ENCODE data around the gene HMX1. TPM values are rescaled to one million over a fixed set of nuclear protein-coding genes. Genes with fewer than 3 reads are reported as not detected.

HMX1 gene
- total and polyA plus RNA-seq, 2 experiments from 2014 or later, result not detected

GRCh38 chr4:8864912-8865680 lies 6.5 kb downstream of the HMX1 start:
- Histone ChIP-seq H3K27ac (no peak overlapping the region), H3K36me3 (ENCODE audit: low read depth) (no peaks in the 10 kb centered on the region), H3K9me2 (ENCODE audit: insufficient read depth) (no peaks in the 10 kb centered on the region), H3K9me3 (ENCODE audit: low read depth) (no peaks in the 10 kb centered on the region), H3K4me2 (ENCODE audit: unreplicated experiment) (no peak overlapping the region), H3K4me1 (ENCODE audit: insufficient read depth) (no peaks in the 10 kb centered on the region), H3F3A (ENCODE audit: insufficient read depth) (no peaks in the 10 kb centered on the region), H3K9ac (no peak overlapping the region), H2AFZ (no peak overlapping the region), H3K4me3 (no peak overlapping the region), H4K20me1 (ENCODE audit: insufficient read depth) (no peaks in the 10 kb centered on the region), H3K27me3 (replicated peaks; ENCODE audit: insufficient read depth) (peaks cover 38% of the 10 kb centered on the region), H3K79me2 (ENCODE audit: insufficient read depth) (no peaks in the 10 kb centered on the region)
- in situ Hi-C loops (cut with MboI), result no loop called here
- 72 to 77% methylated on average over 31 to 32 of the region's 32 CpGs for WGBS, 2 experiments (ENCODE audit: low coverage in 1 of 2, low lambda C conversion rate in 2 of 2, missing lambda C conversion rate in 2 of 2)
- TF ChIP-seq EZH2 (IDR thresholded peaks at IDR 0.05; ENCODE audit: insufficient read depth, poor library complexity, severe bottlenecking), result no peak
- TF ChIP-seq EZH2phosphoT487 (IDR thresholded peaks at IDR 0.05; ENCODE audit: insufficient read depth, low read depth), result no peak
- no peak for DNase-seq

DNA sequence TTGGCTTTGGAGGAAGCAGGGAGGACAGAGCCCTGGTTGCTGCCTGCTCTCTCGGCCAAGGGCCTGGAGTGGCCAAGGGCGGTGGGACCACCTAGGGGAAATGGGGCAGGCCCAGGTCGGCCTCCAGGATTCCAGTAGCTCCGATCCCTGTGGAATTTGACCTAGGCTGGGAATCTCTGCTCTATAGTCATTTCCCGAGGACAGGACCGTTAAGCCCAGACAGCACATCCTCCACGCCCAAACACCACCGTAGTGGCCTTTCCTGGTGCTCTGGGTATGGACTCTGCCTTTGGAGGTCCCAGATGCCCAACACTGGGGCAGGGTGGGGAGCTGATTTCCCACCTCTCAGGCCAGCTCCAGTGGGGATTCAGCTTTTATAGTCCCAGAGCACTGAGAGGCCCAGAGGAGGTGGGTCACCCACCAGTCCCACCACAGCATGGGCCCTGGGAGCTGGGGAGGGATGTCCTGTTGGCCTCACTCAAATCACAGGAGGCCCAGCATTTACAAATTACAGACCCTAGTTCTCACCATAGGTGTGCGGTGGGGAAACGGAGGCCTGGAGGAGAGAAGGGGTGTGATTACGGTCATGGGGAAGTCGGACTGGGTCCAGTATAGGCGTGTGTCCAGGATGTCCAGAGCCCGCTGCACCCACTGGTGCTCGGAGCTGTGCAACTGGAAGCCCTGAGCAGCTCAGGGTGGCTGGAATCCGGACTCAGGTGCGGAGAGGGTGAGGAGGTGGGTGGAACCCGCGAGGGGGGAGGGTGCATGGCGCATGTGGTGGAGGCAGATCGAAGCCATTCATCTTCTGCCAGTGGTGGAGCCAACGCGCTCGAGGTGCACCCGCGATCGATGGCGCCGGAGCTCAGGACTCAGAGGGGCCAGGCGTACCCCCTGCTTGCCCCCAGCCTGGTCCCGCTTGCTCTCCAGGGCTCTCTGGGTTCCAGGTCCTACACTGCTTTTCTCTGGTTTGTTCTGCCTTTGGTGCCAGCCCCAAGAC lies 7.7 kb downstream of the HMX1 start:
- H3K9me3 ChIP-seq (ENCODE audit: low read depth), result no peaks in the 10 kb centered on the region

DNA sequence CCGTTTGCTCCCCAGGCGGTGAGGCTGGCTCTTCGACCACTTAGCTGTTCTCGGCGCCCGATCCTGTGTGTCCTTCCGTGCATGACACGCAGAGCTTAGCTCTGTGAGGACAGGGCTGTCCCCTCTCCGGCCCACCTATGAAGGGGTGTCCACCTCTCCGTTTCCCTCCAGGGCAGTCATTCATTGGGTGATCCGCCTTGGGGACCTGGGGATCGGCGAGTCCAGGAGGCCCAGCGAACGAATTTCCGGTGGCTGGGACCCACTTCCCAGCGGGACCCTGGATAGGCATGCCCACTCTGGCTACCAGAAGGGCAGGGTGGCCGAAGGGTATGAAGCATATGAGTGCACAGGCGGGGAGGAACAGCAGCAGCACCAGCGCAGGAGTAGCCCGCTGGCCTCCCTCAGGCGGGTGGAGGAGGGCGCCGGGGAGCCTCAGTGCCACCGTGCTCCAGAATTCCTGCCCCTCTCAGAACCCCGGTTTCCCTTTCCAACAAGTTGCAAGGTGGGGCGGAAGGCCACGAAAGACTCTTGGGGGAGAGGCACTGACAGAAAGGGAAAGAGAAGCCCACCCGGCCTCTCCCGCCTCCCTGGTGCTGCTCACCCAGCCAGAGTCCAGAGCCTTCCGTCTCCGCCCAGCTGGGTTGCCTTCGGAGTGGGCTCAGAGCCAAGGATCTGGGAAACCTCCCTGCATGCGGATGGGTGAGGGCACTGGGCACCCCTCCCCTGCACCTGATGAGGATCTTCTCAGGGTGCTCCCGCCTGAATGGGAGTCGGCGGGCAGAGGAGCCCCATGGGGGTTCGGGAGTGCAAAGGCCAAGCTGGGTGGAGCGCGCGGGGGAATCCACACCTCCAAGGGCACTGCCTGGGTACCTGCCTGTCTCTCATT lies 8.6 kb downstream of the HMX1 start:
- Histone ChIP-seq H4K20me1 (ENCODE audit: insufficient read depth) (no peaks in the 10 kb centered on the region), H3K4me1 (ENCODE audit: insufficient read depth) (no peaks in the 10 kb centered on the region), H3K36me3 (ENCODE audit: low read depth) (no peaks in the 10 kb centered on the region), H3K27ac (no peak overlapping the region), H3F3A (ENCODE audit: insufficient read depth) (no peaks in the 10 kb centered on the region), H3K9ac (no peak overlapping the region), H3K4me2 (ENCODE audit: unreplicated experiment) (no peak overlapping the region), H3K79me2 (ENCODE audit: insufficient read depth) (no peaks in the 10 kb centered on the region), H3K4me3 (no peak overlapping the region), H3K9me3 (ENCODE audit: low read depth) (no peaks in the 10 kb centered on the region), H3K27me3 (replicated peaks; ENCODE audit: insufficient read depth) (peaks cover 53% of the 10 kb centered on the region), H2AFZ (no peak overlapping the region), H3K9me2 (ENCODE audit: insufficient read depth) (no peaks in the 10 kb centered on the region)
- TF ChIP-seq EZH2phosphoT487 (IDR thresholded peaks at IDR 0.05; ENCODE audit: insufficient read depth, low read depth) (no peak), EZH2 (IDR thresholded peaks at IDR 0.05; ENCODE audit: insufficient read depth, poor library complexity, severe bottlenecking) (no peak)
- DNase-seq, result no peak
- WGBS, 2 experiments (ENCODE audit: low coverage in 1 of 2, low lambda C conversion rate in 2 of 2, missing lambda C conversion rate in 2 of 2), result 10 to 14% methylated on average over 40 to 41 of the region's 41 CpGs
- in situ Hi-C loops (cut with MboI), result no loop called here

More for the DNA sequence above, 7.7 kb downstream of the HMX1 start:
- no peaks in the 10 kb centered on the region for H3K36me3 ChIP-seq (ENCODE audit: low read depth)
- in situ Hi-C loops (cut with MboI), result no loop called here
- no peaks in the 10 kb centered on the region for H3K9me2 ChIP-seq (ENCODE audit: insufficient read depth)
- H3K79me2 ChIP-seq (ENCODE audit: insufficient read depth), result no peaks in the 10 kb centered on the region
- H3K27ac ChIP-seq, result no peak overlapping the region
- H2AFZ ChIP-seq, result no peak overlapping the region
- H3K4me1 ChIP-seq (ENCODE audit: insufficient read depth), result no peaks in the 10 kb centered on the region
- no peak overlapping the region for H3K9ac ChIP-seq
- H3K4me3 ChIP-seq, result no peak overlapping the region
- peaks cover 44% of the 10 kb centered on the region for H3K27me3 ChIP-seq (replicated peaks; ENCODE audit: insufficient read depth)
- H3F3A ChIP-seq (ENCODE audit: insufficient read depth), result no peaks in the 10 kb centered on the region
- 55 to 57% methylated on average over 25 to 31 of the region's 31 CpGs for WGBS, 2 experiments (ENCODE audit: low coverage in 1 of 2, low lambda C conversion rate in 2 of 2, missing lambda C conversion rate in 2 of 2)
- H4K20me1 ChIP-seq (ENCODE audit: insufficient read depth), result no peaks in the 10 kb centered on the region
- no peak for TF ChIP-seq EZH2phosphoT487 (IDR thresholded peaks at IDR 0.05; ENCODE audit: insufficient read depth, low read depth)
- TF ChIP-seq EZH2 (IDR thresholded peaks at IDR 0.05; ENCODE audit: insufficient read depth, poor library complexity, severe bottlenecking), result no peak
- H3K4me2 ChIP-seq (ENCODE audit: unreplicated experiment), result no peak overlapping the region
- no peak for DNase-seq

DNA sequence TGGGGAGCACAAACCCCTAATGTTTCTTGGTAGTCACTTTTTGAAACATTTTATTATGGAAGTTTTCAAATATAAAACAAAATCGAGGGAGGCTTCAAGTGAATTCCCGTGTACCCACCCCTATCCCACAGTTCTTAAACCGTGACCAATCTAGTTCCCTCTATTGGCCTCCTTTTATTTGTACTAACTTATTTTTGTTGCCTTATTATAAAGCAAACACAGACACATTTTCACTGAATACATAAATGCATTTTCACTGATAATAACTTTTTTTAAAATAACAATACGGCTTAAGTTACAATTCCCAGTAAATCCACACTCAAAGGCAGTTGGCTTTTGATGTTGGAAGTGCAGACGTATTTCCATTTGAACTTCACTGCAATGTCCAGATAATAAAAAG lies 9.3 kb downstream of the HMX1 start:
- H2AFZ ChIP-seq, result no peak overlapping the region
- TF ChIP-seq EZH2 (IDR thresholded peaks at IDR 0.05; ENCODE audit: insufficient read depth, poor library complexity, severe bottlenecking) (peak; percentile 78), EZH2phosphoT487 (IDR thresholded peaks at IDR 0.05; ENCODE audit: insufficient read depth, low read depth) (no peak)
- H3K79me2 ChIP-seq (ENCODE audit: insufficient read depth), result no peaks in the 10 kb centered on the region
- H3K27ac ChIP-seq, result no peak overlapping the region
- H3K4me1 ChIP-seq (ENCODE audit: insufficient read depth), result no peaks in the 10 kb centered on the region
- WGBS, 2 experiments (ENCODE audit: low coverage in 1 of 2, low lambda C conversion rate in 2 of 2, missing lambda C conversion rate in 2 of 2), result 9 to 12% methylated on average over 5 of the region's 5 CpGs
- H3K9ac ChIP-seq, result no peak overlapping the region
- no peak overlapping the region for H3K4me2 ChIP-seq (ENCODE audit: unreplicated experiment)
- no peaks in the 10 kb centered on the region for H3K9me3 ChIP-seq (ENCODE audit: low read depth)
- H3F3A ChIP-seq (ENCODE audit: insufficient read depth), result no peaks in the 10 kb centered on the region
- no peaks in the 10 kb centered on the region for H3K36me3 ChIP-seq (ENCODE audit: low read depth)
- H3K4me3 ChIP-seq, result no peak overlapping the region
- in situ Hi-C loops (cut with MboI), result no loop called here
- peaks cover 60% of the 10 kb centered on the region for H3K27me3 ChIP-seq (replicated peaks; ENCODE audit: insufficient read depth)
- no peaks in the 10 kb centered on the region for H4K20me1 ChIP-seq (ENCODE audit: insufficient read depth)
- no peak for DNase-seq
- no peaks in the 10 kb centered on the region for H3K9me2 ChIP-seq (ENCODE audit: insufficient read depth)
